GM12878 (cell line): ENCODE measurements around the gene LRRC2. TPM values are rescaled to one million over a fixed set of nuclear protein-coding genes. Genes with fewer than 3 reads are reported as not detected.

Experiments
- ATAC-seq: fragments of 200-7000 bp; cut with Tn5 transposase; 3 replicates; pipeline ENCODE4 v1.9.1; 2020; ENCODE audit warnings: mild to moderate bottlenecking, moderate library complexity
- BruUV-seq: library from RNA; stranded (reverse); fragments of 400-500 nt; replicated peaks from 2 replicates; lab custom pipeline; 2021; lab: Mats Ljungman, UMichigan
- CTCF ChIA-PET: fragments of 300-600 bp; sonication (Branson Sonifier 250); formaldehyde crosslinking; extraction: SDS; loops from one replicate; lab custom pipeline; 2021; ENCODE audit warnings: inconsistent platforms; lab: Yijun Ruan, JAX
- POLR2A ChIA-PET: fragments of 350-600 bp; formaldehyde crosslinking; extraction: SDS; loops from one replicate; lab custom pipeline; 2021; ENCODE audit warnings: inconsistent platforms; lab: Charles Lee
- RAD21 ChIA-PET: fragments of 300-600 bp; sonication (Branson Sonifier 250); formaldehyde crosslinking; loops from one replicate; lab custom pipeline; 2023; ENCODE audit warnings: antibody characterized with exemption; ENCODE audit not compliant: unreplicated experiment; lab: Charles Lee
- SMC1A ChIA-PET: fragments of 300-600 bp; sonication (Branson Sonifier 250); formaldehyde crosslinking; loops from one replicate; lab custom pipeline; 2023; ENCODE audit not compliant: unreplicated experiment, uncharacterized antibody; lab: Charles Lee
- DNase-seq: peaks from one replicate; pipeline ENCODE4 v3.0.0-alpha.2; 2011; ENCODE audit warnings: low read depth, low spot score
- FAIRE-seq: peaks from 3 replicates; lab custom pipeline; 2011; peaks lifted over from hg19 to GRCh38; lab: Jason Lieb, UNC
- H2AFZ ChIP-seq: 2 replicates; pipeline ENCODE4 v1.6.0; 2011; ENCODE audit warnings: low read depth, low read length, control low read depth; ENCODE audit not compliant: control insufficient read depth
- H3K27ac ChIP-seq: 2 replicates; pipeline ENCODE4 v1.5.1; 2011; ENCODE audit warnings: control low read depth; ENCODE audit not compliant: control insufficient read depth, insufficient read depth
- H3K27me3 ChIP-seq, 2 experiments: replicated peaks in 1 of 2; 2 replicates each; pipeline versions ENCODE4 v1.6.0 to v1.6.1; 2011; ENCODE audit warnings: low read length in 1 of 2; ENCODE audit not compliant: control insufficient read depth in 2 of 2, insufficient read depth in 2 of 2
- H3K36me3 ChIP-seq, 2 experiments: 2 replicates each; pipeline ENCODE4 v1.5.1; 2011; ENCODE audit warnings: low read length in 1 of 2; ENCODE audit not compliant: control insufficient read depth in 2 of 2, insufficient read depth in 2 of 2
- H3K4me1 ChIP-seq: 2 replicates; pipeline ENCODE4 v1.6.1; 2011; ENCODE audit warnings: mild to moderate bottlenecking, low read length, moderate library complexity, mixed read lengths; ENCODE audit not compliant: control insufficient read depth, insufficient read depth
- H3K4me2 ChIP-seq: 2 replicates; pipeline ENCODE4 v1.6.0; 2011; ENCODE audit warnings: control low read depth; ENCODE audit not compliant: control insufficient read depth, insufficient read depth
- H3K4me3 ChIP-seq: fragments of 200-600 bp; sonication (generic); 2 replicates; pipeline ENCODE4 v1.5.1; 2016
- H3K79me2 ChIP-seq: 2 replicates; pipeline ENCODE4 v1.6.0; 2011; ENCODE audit warnings: low read length; ENCODE audit not compliant: control insufficient read depth, insufficient read depth
- H3K9ac ChIP-seq: 2 replicates; pipeline ENCODE4 v1.8.0; 2011; ENCODE audit warnings: low read length, control low read depth, mixed read lengths; ENCODE audit not compliant: control insufficient read depth, insufficient read depth
- H3K9me3 ChIP-seq: replicated peaks from 3 replicates; pipeline ENCODE4 v1.5.1; 2011; ENCODE audit warnings: mild to moderate bottlenecking, low read length; ENCODE audit not compliant: control insufficient read depth, insufficient read depth
- H4K20me1 ChIP-seq: 2 replicates; pipeline ENCODE4 v1.6.0; 2011; ENCODE audit not compliant: control insufficient read depth, insufficient read depth
- CHD2 ChIP-seq: IDR thresholded peaks from 2 replicates; pipeline ENCODE4 v1.6.1; 2011; ENCODE audit warnings: low read depth, low read length, improper control_type of control experiment, borderline replicate concordance
- NBN ChIP-seq: fragments of 450-650 bp; IDR thresholded peaks from 2 replicates; pipeline ENCODE4 v1.6.1; 2016
- SKIL ChIP-seq: fragments of 450-650 bp; IDR thresholded peaks from 2 replicates; pipeline ENCODE4 v1.6.1; 2017; ENCODE audit warnings: mild to moderate bottlenecking, low read depth, inconsistent platforms; ENCODE audit not compliant: poor library complexity, severe bottlenecking
- ZNF274 ChIP-seq: IDR thresholded peaks from one replicate; pipeline ENCODE4 v1.8.0; 2011; ENCODE audit not compliant: insufficient read length, insufficient read depth
- WGBS: methylation state at CpG from one replicate; pipeline ENCODE4 v1.1.6; 2016; ENCODE audit warnings: low lambda C conversion rate; ENCODE audit not compliant: insufficient replicate concordance, insufficient coverage; ENCODE audit errors: missing lambda C conversion rate; 5-methylcytosine and 5-hydroxymethylcytosine counted together
- in situ Hi-C: fragments of 300-500 bp; cut with MboI; formaldehyde crosslinking; loops from 9 replicates; pipeline ENCODE4 v1.14.3; 2018; ENCODE audit warnings: mixed read lengths
- intact Hi-C: fragments of 100-400 bp; cut with micrococcal nuclease; formaldehyde crosslinking; loops from one replicate; pipeline ENCODE4 v1.14.2; 2022; ENCODE audit not compliant: unreplicated experiment
- polyA plus RNA-seq, 11 experiments: library from polyadenylated mRNA; depleted of rRNA in 4 of 11; unstranded in 6 of 11; stranded (reverse) in 5 of 11; fragments of >200 nt; fragmentation: Nextera tagmentation in 4 of 11; fragmentation: Illumina TruSeq in 1 of 11; extraction: Ambion mirVana in 4 of 11; extraction: Trizol in 1 of 11; gene quantifications; 1 replicate in 1 of 11; 2 replicates in 10 of 11; pipeline versions ENCODE4 v1.2.1 to v1.2.3, GENCODE V29; 2011 to 2016; ENCODE audit warnings: inconsistent platforms in 2 of 11, missing spikeins in 2 of 11, low read depth in 1 of 11
- total RNA-seq, 4 experiments: library from RNA; depleted of rRNA in 3 of 4; stranded (reverse); fragments of >200 nt in 3 of 4; fragmentation: Illumina TruSeq in 1 of 4; extraction: Trizol in 1 of 4; gene quantifications; 2 replicates each; pipeline versions ENCODE4 v1.2.1 to v1.2.3, GENCODE V29; 2013 to 2021
- TF ChIP-seq, protein P1 (sequence below): fragments of 150-350 bp; IDR thresholded peaks from 2 replicates; pipeline ENCODE4 v1.6.1; 2014; ENCODE audit warnings: mild to moderate bottlenecking, low read depth, low read length

LRRC2 gene
- total and polyA plus RNA-seq, 10 of the 15 experiments (the other 5 are each of a cell fraction or from before 2014, with no cell fraction given): not detected

- H3K9ac ChIP-seq: no peak overlapping the region
- DNase-seq (no peak), ATAC-seq (no peak), FAIRE-seq (no peak)
- no peaks in the 10 kb centered on the region for H3K79me2 ChIP-seq
- no peaks in the 10 kb centered on the region for H3K4me1 ChIP-seq
- intact Hi-C loops: no loop called here
- ChIA-PET CTCF (no interaction called here), RAD21 (no interaction called here), POLR2A (no interaction called here), SMC1A (no interaction called here)
- no TSS peak for BruUV-seq
- 61% methylated on average over 9 of the region's 9 CpGs for WGBS
- in situ Hi-C loops: no loop called here
- H3K4me2 ChIP-seq: no peak overlapping the region
- no peaks in the 10 kb centered on the region for H3K9me3 ChIP-seq
- no peaks in the 10 kb centered on the region for H3K36me3 ChIP-seq
- H3K4me3 ChIP-seq: no peak overlapping the region
- no peak overlapping the region for H3K27ac ChIP-seq
- no peak overlapping the region for H2AFZ ChIP-seq
- H3K27me3 ChIP-seq: no peaks in the 10 kb centered on the region
- no peaks in the 10 kb centered on the region for H4K20me1 ChIP-seq
- TF ChIP-seq NBN (no peak), SKIL (no peak), CHD2 (no peak)
Observed at GRCh38 chr3:46521096-46521495, 45.0 kb downstream of the LRRC2 start.

DNA sequence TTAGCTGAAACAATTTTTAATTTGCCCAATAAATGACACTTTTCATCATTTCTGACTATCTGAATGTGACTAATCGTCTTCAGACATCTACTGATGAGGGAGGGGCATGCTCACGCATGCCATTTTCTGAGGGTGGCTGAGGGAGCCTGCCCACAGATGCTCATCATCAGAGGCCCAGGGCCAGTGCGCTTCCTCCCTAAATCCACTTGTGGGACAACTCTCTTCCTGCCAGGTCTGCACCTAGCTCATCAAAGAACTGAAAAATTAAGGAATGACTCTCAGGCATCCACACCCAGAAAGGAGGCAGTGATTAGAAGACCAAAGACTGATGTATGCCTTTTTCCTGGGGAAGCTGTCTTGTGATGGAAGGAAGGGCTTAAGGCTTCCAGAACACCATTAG, 45.6 kb downstream of the LRRC2 start:
- in situ Hi-C loops (no loop called here), intact Hi-C loops (no loop called here)
- peak; percentile 27 for FAIRE-seq
- DNase-seq: no peak
- CTCF ChIA-PET: interaction anchor here (2.0 to 2.5 kb wide), 2 partner anchors 32 to 38 kb away, joined by 6 to 8 read pairs; no protein-coding TSS in a partner anchor
- Histone ChIP-seq H3K9ac (no peak overlapping the region), H3K4me1 (no peaks in the 10 kb centered on the region), H3K27ac (no peak overlapping the region), H2AFZ (no peak overlapping the region), H3K9me3 (no peaks in the 10 kb centered on the region), H4K20me1 (no peaks in the 10 kb centered on the region), H3K4me3 (no peak overlapping the region), H3K4me2 (no peak overlapping the region), H3K36me3 (no peaks in the 10 kb centered on the region), H3K79me2 (no peaks in the 10 kb centered on the region), H3K27me3 (no peaks in the 10 kb centered on the region)
- ATAC-seq: no peak
- SMC1A ChIA-PET: no interaction called here
- TF ChIP-seq, protein P1, sequence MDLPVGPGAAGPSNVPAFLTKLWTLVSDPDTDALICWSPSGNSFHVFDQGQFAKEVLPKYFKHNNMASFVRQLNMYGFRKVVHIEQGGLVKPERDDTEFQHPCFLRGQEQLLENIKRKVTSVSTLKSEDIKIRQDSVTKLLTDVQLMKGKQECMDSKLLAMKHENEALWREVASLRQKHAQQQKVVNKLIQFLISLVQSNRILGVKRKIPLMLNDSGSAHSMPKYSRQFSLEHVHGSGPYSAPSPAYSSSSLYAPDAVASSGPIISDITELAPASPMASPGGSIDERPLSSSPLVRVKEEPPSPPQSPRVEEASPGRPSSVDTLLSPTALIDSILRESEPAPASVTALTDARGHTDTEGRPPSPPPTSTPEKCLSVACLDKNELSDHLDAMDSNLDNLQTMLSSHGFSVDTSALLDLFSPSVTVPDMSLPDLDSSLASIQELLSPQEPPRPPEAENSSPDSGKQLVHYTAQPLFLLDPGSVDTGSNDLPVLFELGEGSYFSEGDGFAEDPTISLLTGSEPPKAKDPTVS: no peak
- no peak for TF ChIP-seq ZNF274
- POLR2A ChIA-PET: no interaction called here
- RAD21 ChIA-PET: no interaction called here
- WGBS: 97% methylated on average over 3 of the region's 3 CpGs
- BruUV-seq: no TSS peak
